GM12891 (cell line): ENCODE results near the gene TRMT44.
"Not testable (repeated sequence)": the region's sequence is repeated elsewhere in the genome, so short reads cannot be mapped to it uniquely, and the experiment has no call there.

Experiments
- DNase-seq: peaks from one replicate; pipeline ENCODE4 v3.0.0; 2011; ENCODE audit warnings: low spot score; ENCODE audit not compliant: insufficient read length
- FAIRE-seq: peaks from 2 replicates; lab custom pipeline; 2011; peaks lifted over from hg19 to GRCh38; lab: Jason Lieb, UNC
- PAX5 ChIP-seq: IDR thresholded peaks from 2 replicates; pipeline ENCODE4 v1.6.1; 2011; ENCODE audit warnings: low read length, moderate library complexity, mild to moderate bottlenecking; ENCODE audit not compliant: insufficient read depth, severe bottlenecking
- POLR2A ChIP-seq: IDR thresholded peaks from 2 replicates; pipeline ENCODE4 v1.6.1; 2011; ENCODE audit warnings: low read depth, low read length, control low read depth
- POLR2AphosphoS5 ChIP-seq: IDR thresholded peaks from 2 replicates; pipeline ENCODE4 v1.6.1; 2011; ENCODE audit warnings: low read depth, low read length, control low read depth
- POU2F2 ChIP-seq: IDR thresholded peaks from 2 replicates; pipeline ENCODE4 v1.6.1; 2011; ENCODE audit warnings: low read depth, mild to moderate bottlenecking, control low read depth, low read length, moderate library complexity
- SPI1 ChIP-seq: IDR thresholded peaks from 2 replicates; pipeline ENCODE4 v1.6.1; 2011; ENCODE audit warnings: low read depth, low read length, control low read depth
- TAF1 ChIP-seq: IDR thresholded peaks from 2 replicates; pipeline ENCODE4 v1.6.1; 2011; ENCODE audit warnings: low read depth, low read length, control low read depth

Gene TRMT44

GRCh38 chr4:8475751-8476575 lies 35.4 kb downstream of the TRMT44 start:
- DNase-seq: no peak
- TF ChIP-seq PAX5: no peak
- no peak for TF ChIP-seq POLR2AphosphoS5
- no peak for TF ChIP-seq SPI1
- no peak for TF ChIP-seq POLR2A
- TF ChIP-seq POU2F2: no peak
- FAIRE-seq: no peak

- no peak for FAIRE-seq
- no peak for TF ChIP-seq PAX5
- no peak for TF ChIP-seq SPI1
- no peak for TF ChIP-seq TAF1
- TF ChIP-seq POU2F2: no peak
- TF ChIP-seq POLR2AphosphoS5: no peak
- TF ChIP-seq POLR2A: no peak
- DNase-seq: no peak
These were observed 36.6 kb downstream of the TRMT44 start for GRCh38 chr4:8477095-8477635.

- no peak for FAIRE-seq
- no peak for DNase-seq
- no peak for TF ChIP-seq POU2F2
- TF ChIP-seq SPI1: no peak
- TF ChIP-seq POLR2AphosphoS5: no peak
- no peak for TF ChIP-seq PAX5
- no peak for TF ChIP-seq TAF1
- TF ChIP-seq POLR2A: no peak
These were observed 37.1 kb downstream of the TRMT44 start for GRCh38 chr4:8477676-8478075.

- FAIRE-seq (no peak), DNase-seq (no peak)
- TF ChIP-seq TAF1: no peak
- TF ChIP-seq SPI1: no peak
- TF ChIP-seq POLR2A: no peak
- TF ChIP-seq PAX5: no peak
- no peak for TF ChIP-seq POLR2AphosphoS5
- TF ChIP-seq POU2F2: no peak
These were observed 37.8 kb downstream of the TRMT44 start for GRCh38 chr4:8478371-8478770.

GRCh38 chr4:8478801-8479744 lies 38.5 kb downstream of the TRMT44 start:
- TF ChIP-seq POLR2A: no peak
- no peak for TF ChIP-seq PAX5
- TF ChIP-seq SPI1: no peak
- no peak for TF ChIP-seq TAF1
- TF ChIP-seq POLR2AphosphoS5: no peak
- no peak for TF ChIP-seq POU2F2
- FAIRE-seq (no peak), DNase-seq (no peak)

GRCh38 chr4:8480221-8480620 lies 39.6 kb downstream of the TRMT44 start:
- TF ChIP-seq POLR2A (no peak), POLR2AphosphoS5 (no peak), SPI1 (no peak), PAX5 (no peak), POU2F2 (no peak)
- no peak for FAIRE-seq
- DNase-seq: no peak

GRCh38 chr4:8486643-8487042 lies 46.1 kb downstream of the TRMT44 start:
- FAIRE-seq: not testable (repeated sequence)

GRCh38 chr4:8488791-8489369 lies 48.3 kb downstream of the TRMT44 start:
- FAIRE-seq (no peak), DNase-seq (no peak)
- TF ChIP-seq PAX5: no peak
- no peak for TF ChIP-seq SPI1
- TF ChIP-seq TAF1: no peak
- no peak for TF ChIP-seq POLR2AphosphoS5
- no peak for TF ChIP-seq POU2F2

More at GRCh38 chr4:8486643-8487042, 46.1 kb downstream of the TRMT44 start:
- DNase-seq: not testable (repeated sequence)

GRCh38 chr4:8491478-8491877 lies 50.9 kb downstream of the TRMT44 start:
- not testable (repeated sequence) for DNase-seq, FAIRE-seq

GRCh38 chr4:8492174-8492573 lies 51.6 kb downstream of the TRMT44 start:
- FAIRE-seq (no peak), DNase-seq (no peak)
- TF ChIP-seq POLR2AphosphoS5 (no peak), SPI1 (no peak), POLR2A (no peak), PAX5 (no peak), TAF1 (no peak), POU2F2 (no peak)
